Measurements from ENCODE around the gene PNN. TPM values are rescaled to one million over a fixed set of nuclear protein-coding genes. Genes with fewer than 3 reads are reported as not detected.

Gene PNN
- total RNA-seq, 1 donor from 2014 or later: 66.1 TPM

GRCh38 chr14:39177168-39177545, 2.1 kb downstream of the PNN start:
- Mint-ChIP-seq H3K9me3 (ENCODE audit: unreplicated experiment) (no peaks in the 10 kb centered on the region), H3K36me3 (ENCODE audit: unreplicated experiment) (peaks cover 32% of the 10 kb centered on the region), H3K27me3 (ENCODE audit: unreplicated experiment) (no peaks in the 10 kb centered on the region), H3K4me3 (ENCODE audit: unreplicated experiment) (peak overlapping the region; percentile 26), H3K27ac (ENCODE audit: unreplicated experiment) (no peak overlapping the region), H3K4me1 (ENCODE audit: unreplicated experiment) (peaks cover 22% of the 10 kb centered on the region)
- TF ChIP-seq, protein P1, sequence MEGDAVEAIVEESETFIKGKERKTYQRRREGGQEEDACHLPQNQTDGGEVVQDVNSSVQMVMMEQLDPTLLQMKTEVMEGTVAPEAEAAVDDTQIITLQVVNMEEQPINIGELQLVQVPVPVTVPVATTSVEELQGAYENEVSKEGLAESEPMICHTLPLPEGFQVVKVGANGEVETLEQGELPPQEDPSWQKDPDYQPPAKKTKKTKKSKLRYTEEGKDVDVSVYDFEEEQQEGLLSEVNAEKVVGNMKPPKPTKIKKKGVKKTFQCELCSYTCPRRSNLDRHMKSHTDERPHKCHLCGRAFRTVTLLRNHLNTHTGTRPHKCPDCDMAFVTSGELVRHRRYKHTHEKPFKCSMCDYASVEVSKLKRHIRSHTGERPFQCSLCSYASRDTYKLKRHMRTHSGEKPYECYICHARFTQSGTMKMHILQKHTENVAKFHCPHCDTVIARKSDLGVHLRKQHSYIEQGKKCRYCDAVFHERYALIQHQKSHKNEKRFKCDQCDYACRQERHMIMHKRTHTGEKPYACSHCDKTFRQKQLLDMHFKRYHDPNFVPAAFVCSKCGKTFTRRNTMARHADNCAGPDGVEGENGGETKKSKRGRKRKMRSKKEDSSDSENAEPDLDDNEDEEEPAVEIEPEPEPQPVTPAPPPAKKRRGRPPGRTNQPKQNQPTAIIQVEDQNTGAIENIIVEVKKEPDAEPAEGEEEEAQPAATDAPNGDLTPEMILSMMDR (IDR thresholded peaks at IDR 0.05): no peak
- DNase-seq (ENCODE audit: extremely low spot score, unreplicated experiment): no peak

DNA sequence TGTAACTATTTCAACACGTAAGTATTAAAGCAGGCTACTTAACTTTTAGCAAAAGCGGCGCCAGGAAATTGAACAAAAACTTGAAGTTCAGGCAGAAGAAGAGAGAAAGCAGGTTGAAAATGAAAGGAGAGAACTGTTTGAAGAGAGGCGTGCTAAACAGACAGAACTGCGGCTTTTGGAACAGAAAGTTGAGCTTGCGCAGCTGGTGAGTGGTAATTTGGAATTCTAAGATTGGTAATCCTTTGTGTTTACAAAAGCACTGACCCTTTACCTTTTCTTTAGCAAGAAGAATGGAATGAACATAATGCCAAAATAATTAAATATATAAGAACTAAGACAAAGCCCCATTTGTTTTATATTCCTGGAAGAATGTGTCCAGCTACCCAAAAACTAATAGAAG, 4.0 kb downstream of the PNN start:
- TF ChIP-seq, protein P1 (IDR thresholded peaks at IDR 0.05): no peak
- Mint-ChIP-seq H3K27ac (ENCODE audit: unreplicated experiment) (peak overlapping the region; percentile 13), H3K27me3 (ENCODE audit: unreplicated experiment) (no peaks in the 10 kb centered on the region), H3K36me3 (ENCODE audit: unreplicated experiment) (peaks cover 41% of the 10 kb centered on the region), H3K4me1 (ENCODE audit: unreplicated experiment) (peaks cover 22% of the 10 kb centered on the region), H3K9me3 (ENCODE audit: unreplicated experiment) (no peaks in the 10 kb centered on the region), H3K4me3 (ENCODE audit: unreplicated experiment) (no peak overlapping the region)
- no peak for DNase-seq (ENCODE audit: extremely low spot score, unreplicated experiment)

DNA sequence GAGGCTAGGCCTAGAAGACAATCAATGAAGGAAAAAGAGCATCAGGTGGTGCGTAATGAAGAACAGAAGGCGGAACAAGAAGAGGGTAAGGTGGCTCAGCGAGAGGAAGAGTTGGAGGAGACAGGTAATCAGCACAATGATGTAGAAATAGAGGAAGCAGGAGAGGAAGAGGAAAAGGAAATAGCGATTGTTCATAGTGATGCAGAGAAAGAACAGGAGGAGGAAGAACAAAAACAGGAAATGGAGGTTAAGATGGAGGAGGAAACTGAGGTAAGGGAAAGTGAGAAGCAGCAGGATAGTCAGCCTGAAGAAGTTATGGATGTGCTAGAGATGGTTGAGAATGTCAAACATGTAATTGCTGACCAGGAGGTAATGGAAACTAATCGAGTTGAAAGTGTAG, 5.5 kb downstream of the PNN start:
- peaks cover 50% of the 10 kb centered on the region for H3K36me3 Mint-ChIP-seq (ENCODE audit: unreplicated experiment)
- no peak for DNase-seq (ENCODE audit: extremely low spot score, unreplicated experiment)
- no peak overlapping the region for H3K27ac Mint-ChIP-seq (ENCODE audit: unreplicated experiment)
- TF ChIP-seq, protein P1 (IDR thresholded peaks at IDR 0.05): no peak
- peaks cover 17% of the 10 kb centered on the region for H3K4me1 Mint-ChIP-seq (ENCODE audit: unreplicated experiment)
- no peaks in the 10 kb centered on the region for H3K9me3 Mint-ChIP-seq (ENCODE audit: unreplicated experiment)
- H3K27me3 Mint-ChIP-seq (ENCODE audit: unreplicated experiment): no peaks in the 10 kb centered on the region
- no peak overlapping the region for H3K4me3 Mint-ChIP-seq (ENCODE audit: unreplicated experiment)

- Mint-ChIP-seq H3K27me3 (ENCODE audit: unreplicated experiment) (no peaks in the 10 kb centered on the region), H3K27ac (ENCODE audit: unreplicated experiment) (no peak overlapping the region), H3K36me3 (ENCODE audit: unreplicated experiment) (peaks cover 47% of the 10 kb centered on the region), H3K4me1 (ENCODE audit: unreplicated experiment) (peaks cover 11% of the 10 kb centered on the region), H3K9me3 (ENCODE audit: unreplicated experiment) (no peaks in the 10 kb centered on the region), H3K4me3 (ENCODE audit: unreplicated experiment) (no peak overlapping the region)
- TF ChIP-seq, protein P1 (IDR thresholded peaks at IDR 0.05): no peak
- no peak for DNase-seq (ENCODE audit: extremely low spot score, unreplicated experiment)
These were observed 6.1 kb downstream of the PNN start for GRCh38 chr14:39181026-39181692.

DNA sequence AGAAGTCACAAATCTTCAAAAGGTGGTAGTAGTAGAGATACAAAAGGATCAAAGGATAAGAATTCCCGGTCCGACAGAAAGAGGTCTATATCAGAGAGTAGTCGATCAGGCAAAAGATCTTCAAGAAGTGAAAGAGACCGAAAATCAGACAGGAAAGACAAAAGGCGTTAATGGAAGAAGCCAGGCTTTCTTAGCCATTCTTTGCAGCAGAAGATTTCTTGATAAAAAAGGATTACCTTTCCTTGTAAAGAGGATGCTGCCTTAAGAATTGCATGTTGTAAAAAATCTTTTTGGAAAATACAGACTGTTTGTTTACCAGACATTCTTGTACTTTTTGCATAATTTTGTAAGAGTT, 6.6 kb downstream of the PNN start:
- Mint-ChIP-seq H3K36me3 (ENCODE audit: unreplicated experiment) (peaks cover 47% of the 10 kb centered on the region), H3K27ac (ENCODE audit: unreplicated experiment) (no peak overlapping the region), H3K4me1 (ENCODE audit: unreplicated experiment) (peaks cover 7% of the 10 kb centered on the region), H3K4me3 (ENCODE audit: unreplicated experiment) (no peak overlapping the region), H3K9me3 (ENCODE audit: unreplicated experiment) (no peaks in the 10 kb centered on the region), H3K27me3 (ENCODE audit: unreplicated experiment) (no peaks in the 10 kb centered on the region)
- DNase-seq (ENCODE audit: extremely low spot score, unreplicated experiment): no peak
- TF ChIP-seq, protein P1 (IDR thresholded peaks at IDR 0.05): no peak

Measured in osteocyte (in vitro differentiated cells).